Parathyroid adenoma (tissue), 2 donors: ENCODE results near the gene BGN.

Source experiments
- H2AFZ ChIP-seq: fragments of 300-600 bp; sonication (generic); one replicate; pipeline ENCODE4 v1.7.0; 2017; ENCODE audit warnings: antibody characterized with exemption, mild to moderate bottlenecking
- H3K27ac ChIP-seq: fragments of 300-600 bp; sonication (generic); one replicate; pipeline ENCODE4 v1.7.0; 2017
- H3K27me3 ChIP-seq: fragments of 300-600 bp; sonication (generic); one replicate; pipeline ENCODE4 v1.7.0; 2017; ENCODE audit warnings: low read length; ENCODE audit not compliant: control insufficient read depth, insufficient read depth
- H3K36me3 ChIP-seq: fragments of 300-600 bp; sonication (generic); one replicate; pipeline ENCODE4 v1.7.0; 2017; ENCODE audit warnings: low read length; ENCODE audit not compliant: control insufficient read depth, insufficient read depth
- H3K4me1 ChIP-seq: fragments of 300-600 bp; sonication (generic); one replicate; pipeline ENCODE4 v1.7.0; 2017; ENCODE audit warnings: control low read depth
- H3K4me2 ChIP-seq: fragments of 300-600 bp; sonication (generic); one replicate; pipeline ENCODE4 v1.7.0; 2017; ENCODE audit warnings: low read length
- H3K4me3 ChIP-seq: fragments of 300-600 bp; sonication (generic); one replicate; pipeline ENCODE4 v1.7.0; 2017; ENCODE audit warnings: low read depth, low read length
- H3K79me2 ChIP-seq: fragments of 300-600 bp; sonication (generic); one replicate; pipeline ENCODE4 v1.7.0; 2017; ENCODE audit warnings: control low read depth
- H3K9ac ChIP-seq: fragments of 300-600 bp; sonication (generic); one replicate; pipeline ENCODE4 v1.7.0; 2017; ENCODE audit warnings: mild to moderate bottlenecking
- H3K9me3 ChIP-seq: fragments of 300-600 bp; sonication (generic); one replicate; pipeline ENCODE4 v1.7.0; 2017; ENCODE audit warnings: low read length; ENCODE audit not compliant: control insufficient read depth
- CTCF ChIP-seq: fragments of 300-600 bp; sonication (generic); IDR thresholded peaks from one replicate; pipeline ENCODE4 v1.7.0; 2017; ENCODE audit warnings: antibody characterized with exemption, mild to moderate bottlenecking
- donor health status: primary hyperparathyroidism.

The BGN gene

GRCh38 chrX:153485396-153486080 lies 9.2 kb upstream of the BGN start:
- Histone ChIP-seq H3K36me3 (no peaks in the 10 kb centered on the region), H3K79me2 (no peaks in the 10 kb centered on the region), H2AFZ (no peak overlapping the region), H3K9me3 (no peaks in the 10 kb centered on the region), H3K4me3 (no peak overlapping the region), H3K9ac (no peak overlapping the region), H3K27me3 (no peaks in the 10 kb centered on the region), H3K4me2 (no peak overlapping the region), H3K4me1 (no peaks in the 10 kb centered on the region), H3K27ac (no peak overlapping the region)
- TF ChIP-seq CTCF = no peak

GRCh38 chrX:153486171-153486570 lies 8.6 kb upstream of the BGN start:
- Histone ChIP-seq H2AFZ (no peak overlapping the region), H3K27me3 (no peaks in the 10 kb centered on the region), H3K79me2 (no peaks in the 10 kb centered on the region), H3K9ac (no peak overlapping the region), H3K36me3 (no peaks in the 10 kb centered on the region), H3K4me2 (no peak overlapping the region), H3K27ac (no peak overlapping the region), H3K9me3 (no peaks in the 10 kb centered on the region), H3K4me1 (no peaks in the 10 kb centered on the region), H3K4me3 (no peak overlapping the region)
- no peak for TF ChIP-seq CTCF

- H3K9me3 ChIP-seq = no peaks in the 10 kb centered on the region
- H3K79me2 ChIP-seq = no peaks in the 10 kb centered on the region
- H3K9ac ChIP-seq = no peak overlapping the region
- no peak overlapping the region for H3K4me3 ChIP-seq
- no peak overlapping the region for H3K4me2 ChIP-seq
- no peaks in the 10 kb centered on the region for H3K36me3 ChIP-seq
- no peak overlapping the region for H3K27ac ChIP-seq
- no peaks in the 10 kb centered on the region for H3K4me1 ChIP-seq
- H3K27me3 ChIP-seq = no peaks in the 10 kb centered on the region
- H2AFZ ChIP-seq = no peak overlapping the region
- TF ChIP-seq CTCF = no peak
Measured at GRCh38 chrX:153487590-153488071, 7.1 kb upstream of the BGN start.

GRCh38 chrX:153488231-153488914 lies 6.4 kb upstream of the BGN start:
- Histone ChIP-seq H3K4me1 (no peaks in the 10 kb centered on the region), H3K4me2 (no peak overlapping the region), H3K9me3 (no peaks in the 10 kb centered on the region), H3K27ac (no peak overlapping the region), H3K27me3 (no peaks in the 10 kb centered on the region), H3K9ac (no peak overlapping the region), H3K36me3 (no peaks in the 10 kb centered on the region), H2AFZ (no peak overlapping the region), H3K79me2 (no peaks in the 10 kb centered on the region), H3K4me3 (no peak overlapping the region)
- no peak for TF ChIP-seq CTCF
